Nephron (organoid): ENCODE data around the gene ALK.

Experiments
- H3K27ac Mint-ChIP-seq, 3 experiments: 2 replicates each; pipeline ENCODE4 v1.8.0; 2020; ENCODE audit warnings: mixed read lengths in 3 of 3, mild to moderate bottlenecking in 2 of 3, moderate library complexity in 1 of 3
- H3K27me3 Mint-ChIP-seq: 2 replicates; pipeline ENCODE4 v1.8.0; 2021; ENCODE audit warnings: low read depth, mild to moderate bottlenecking, moderate library complexity, mixed read lengths
- H3K36me3 Mint-ChIP-seq: 2 replicates; pipeline ENCODE4 v1.8.0; 2020; ENCODE audit warnings: low read depth, mixed read lengths
- H3K4me1 Mint-ChIP-seq: 2 replicates; pipeline ENCODE4 v1.8.0; 2020; ENCODE audit warnings: mixed read lengths
- H3K4me3 Mint-ChIP-seq, 3 experiments: 2 replicates each; pipeline ENCODE4 v1.8.0; 2020; ENCODE audit warnings: mild to moderate bottlenecking in 3 of 3, mixed read lengths in 3 of 3, moderate library complexity in 2 of 3
- H3K9me3 Mint-ChIP-seq: 2 replicates; pipeline ENCODE4 v1.8.0; 2020; ENCODE audit warnings: mixed read lengths
- CTCF ChIP-seq, 3 experiments: fragments of 200-600 bp; sonication (generic); IDR thresholded peaks; one replicate each; pipeline ENCODE4 v1.5.0; 2021; ENCODE audit warnings: antibody characterized with exemption in 3 of 3; ENCODE audit not compliant: unreplicated experiment in 3 of 3

ALK gene

GRCh38 chr2:29936020-29936419, 14.6 kb upstream of the ALK start:
- TF ChIP-seq CTCF (IDR thresholded peaks at IDR 0.05; ENCODE audit: unreplicated experiment in 3 of 3) = no peak
- peaks cover 5% of the 10 kb centered on the region for H3K27me3 Mint-ChIP-seq
- no peaks in the 10 kb centered on the region for H3K36me3 Mint-ChIP-seq
- H3K27ac Mint-ChIP-seq = no peak overlapping the region
- H3K4me1 Mint-ChIP-seq = peaks cover 8% of the 10 kb centered on the region
- no peaks in the 10 kb centered on the region for H3K9me3 Mint-ChIP-seq
- no peak overlapping the region for H3K4me3 Mint-ChIP-seq

- no peak overlapping the region for H3K27ac Mint-ChIP-seq
- no peaks in the 10 kb centered on the region for H3K36me3 Mint-ChIP-seq
- no peak overlapping the region for H3K4me3 Mint-ChIP-seq
- no peaks in the 10 kb centered on the region for H3K4me1 Mint-ChIP-seq
- no peak for TF ChIP-seq CTCF (IDR thresholded peaks at IDR 0.05; ENCODE audit: unreplicated experiment in 3 of 3)
- no peaks in the 10 kb centered on the region for H3K9me3 Mint-ChIP-seq
- peaks cover 39% of the 10 kb centered on the region for H3K27me3 Mint-ChIP-seq
Measured at GRCh38 chr2:29931818-29932217, 10.4 kb upstream of the ALK start.

GRCh38 chr2:29923110-29923721, 1.8 kb upstream of the ALK start:
- H3K9me3 Mint-ChIP-seq = peaks cover 4% of the 10 kb centered on the region
- H3K36me3 Mint-ChIP-seq = no peaks in the 10 kb centered on the region
- H3K27ac Mint-ChIP-seq = no peak overlapping the region
- H3K4me1 Mint-ChIP-seq = peaks cover 13% of the 10 kb centered on the region
- peak overlapping the region in 2 of 3 experiments; percentile 16 to 57 for H3K4me3 Mint-ChIP-seq
- peak; percentile 93 to 94 (median 93) for TF ChIP-seq CTCF (IDR thresholded peaks at IDR 0.05; ENCODE audit: unreplicated experiment in 3 of 3)
- peaks cover 75% of the 10 kb centered on the region for H3K27me3 Mint-ChIP-seq

GRCh38 chr2:29922605-29923004, 1.2 kb upstream of the ALK start:
- H3K27ac Mint-ChIP-seq = no peak overlapping the region

DNA sequence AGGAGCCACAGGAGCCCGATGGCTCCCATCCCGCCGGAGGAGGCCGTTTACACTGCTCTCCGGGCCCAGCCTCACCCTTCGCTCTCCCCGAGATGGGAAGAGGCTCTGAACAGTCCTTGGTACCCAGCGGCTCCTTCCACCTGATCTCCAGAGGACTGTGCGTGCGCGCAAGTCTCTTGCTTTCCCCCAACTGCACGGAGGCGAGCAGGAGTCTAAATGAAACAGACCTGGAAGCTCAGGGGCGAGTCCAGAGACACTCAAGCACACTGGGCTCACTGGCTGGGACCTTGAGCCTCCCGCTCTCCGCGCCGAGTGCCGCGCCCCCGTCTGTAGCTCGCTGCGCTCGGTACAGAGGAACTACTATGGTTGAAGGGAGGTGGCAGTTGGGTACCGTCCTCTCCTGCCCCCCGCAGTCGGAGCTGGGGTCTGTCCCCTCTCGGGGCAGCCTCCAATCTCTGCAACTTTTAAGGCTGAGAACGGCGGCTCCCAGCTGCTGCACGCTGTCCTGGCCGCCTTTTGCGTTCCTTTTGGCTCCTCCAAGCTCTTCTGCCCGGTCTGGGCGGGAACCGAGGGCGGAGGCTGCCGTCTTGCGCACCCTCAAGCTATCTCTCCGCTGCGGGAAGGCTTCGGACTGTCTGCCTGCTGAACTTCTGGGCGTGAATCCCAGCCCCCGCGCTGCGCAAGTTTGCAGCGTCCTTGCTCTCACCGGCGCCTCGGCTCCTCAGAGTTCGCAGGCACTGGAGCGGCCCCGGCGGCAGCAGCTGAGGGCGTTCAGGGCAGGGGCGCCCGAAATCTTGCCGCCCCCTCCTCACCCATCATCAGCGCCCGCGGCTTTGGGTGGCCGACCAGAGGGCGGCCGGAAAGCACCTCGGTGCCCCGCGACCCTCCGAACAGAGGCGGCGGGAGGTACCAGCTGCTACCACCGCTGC, 491 bp downstream of the ALK start:
- Mint-ChIP-seq H3K27ac (no peak overlapping the region), H3K4me1 (peaks cover 13% of the 10 kb centered on the region), H3K36me3 (no peaks in the 10 kb centered on the region), H3K9me3 (peaks cover 4% of the 10 kb centered on the region), H3K4me3 (peak overlapping the region; percentile 58 to 68 (median 66)), H3K27me3 (peaks cover 82% of the 10 kb centered on the region)
- no peak for TF ChIP-seq CTCF (IDR thresholded peaks at IDR 0.05; ENCODE audit: unreplicated experiment in 3 of 3)

More at GRCh38 chr2:29922605-29923004, 1.2 kb upstream of the ALK start:
- peaks cover 74% of the 10 kb centered on the region for H3K27me3 Mint-ChIP-seq
- TF ChIP-seq CTCF (IDR thresholded peaks at IDR 0.05; ENCODE audit: unreplicated experiment in 3 of 3) = no peak
- peaks cover 4% of the 10 kb centered on the region for H3K9me3 Mint-ChIP-seq
- no peaks in the 10 kb centered on the region for H3K36me3 Mint-ChIP-seq
- peak overlapping the region in 1 of 3 experiments; percentile 14 for H3K4me3 Mint-ChIP-seq
- H3K4me1 Mint-ChIP-seq = peaks cover 13% of the 10 kb centered on the region
